Activated CD4-positive, alpha-beta memory T cell treated with anti-CD3 and anti-CD28 coated beads for 36 hours (primary cell): Measurements from ENCODE around the gene FREM2. TPM values are rescaled to one million over a fixed set of nuclear protein-coding genes. Genes with fewer than 3 reads are reported as not detected.

Source experiments
- CTCF ChIA-PET: fragments of 350-600 bp; sonication (Branson Sonifier 250); formaldehyde crosslinking; loops from one replicate; lab custom pipeline; 2021; ENCODE audit warnings: antibody characterized with exemption, inconsistent platforms; lab: Charles Lee
- POLR2A ChIA-PET: fragments of 350-600 bp; sonication (Branson Sonifier 250); formaldehyde crosslinking; loops from one replicate; lab custom pipeline; 2021; ENCODE audit warnings: antibody characterized with exemption; lab: Charles Lee
- DNase-seq: peaks from one replicate; pipeline ENCODE4 v3.0.0-alpha.2; 2020
- H3K27ac Mint-ChIP-seq: one replicate; pipeline ENCODE4 v1.8.0; 2021; ENCODE audit warnings: mixed read lengths
- H3K27me3 Mint-ChIP-seq: one replicate; pipeline ENCODE4 v1.8.0; 2021; ENCODE audit warnings: mixed read lengths
- H3K36me3 Mint-ChIP-seq: one replicate; pipeline ENCODE4 v1.8.0; 2021; ENCODE audit warnings: mixed read lengths
- H3K4me1 Mint-ChIP-seq: one replicate; pipeline ENCODE4 v1.8.0; 2021; ENCODE audit warnings: low read depth, mixed read lengths
- H3K4me3 Mint-ChIP-seq: one replicate; pipeline ENCODE4 v1.8.0; 2021; ENCODE audit warnings: mild to moderate bottlenecking, mixed read lengths
- H3K9me3 Mint-ChIP-seq: one replicate; pipeline ENCODE4 v1.8.0; 2021; ENCODE audit warnings: mixed read lengths
- intact Hi-C: fragments of 100-400 bp; cut with micrococcal nuclease; formaldehyde crosslinking; loops from one replicate; pipeline ENCODE4 v1.15.1; 2023
- total RNA-seq, 2 experiments: library from RNA; stranded (reverse); gene quantifications; one replicate each; pipeline ENCODE4 v1.2.3, GENCODE V29; 2021

The FREM2 gene
- total RNA-seq, 2 experiments from 2014 or later, result not detected

- intact Hi-C loops, result no loop called here
- H3K9me3 Mint-ChIP-seq, result no peaks in the 10 kb centered on the region
- no peak overlapping the region for H3K27ac Mint-ChIP-seq
- no peaks in the 10 kb centered on the region for H3K36me3 Mint-ChIP-seq
- CTCF ChIA-PET, result no interaction called here
- POLR2A ChIA-PET, result no interaction called here
- H3K4me3 Mint-ChIP-seq, result no peak overlapping the region
- H3K27me3 Mint-ChIP-seq, result peaks cover 4% of the 10 kb centered on the region
- no peaks in the 10 kb centered on the region for H3K4me1 Mint-ChIP-seq
- no peak for DNase-seq
Observed at GRCh38 chr13:38693168-38693567, 6.3 kb downstream of the FREM2 start.

GRCh38 chr13:38693641-38694040 lies 6.8 kb downstream of the FREM2 start:
- ChIA-PET POLR2A (no interaction called here), CTCF (no interaction called here)
- H3K27ac Mint-ChIP-seq, result no peak overlapping the region
- peaks cover 1% of the 10 kb centered on the region for H3K27me3 Mint-ChIP-seq
- no peaks in the 10 kb centered on the region for H3K4me1 Mint-ChIP-seq
- no peaks in the 10 kb centered on the region for H3K9me3 Mint-ChIP-seq
- no peak for DNase-seq
- H3K4me3 Mint-ChIP-seq, result no peak overlapping the region
- no peaks in the 10 kb centered on the region for H3K36me3 Mint-ChIP-seq
- intact Hi-C loops, result no loop called here

GRCh38 chr13:38697197-38697596 lies 10.3 kb downstream of the FREM2 start:
- CTCF ChIA-PET, result interaction anchor here (0.6 kb wide), 1 partner anchor 11 kb away, joined by 3 read pairs; no protein-coding TSS in a partner anchor
- no peak for DNase-seq
- H3K4me3 Mint-ChIP-seq, result no peak overlapping the region
- no peaks in the 10 kb centered on the region for H3K9me3 Mint-ChIP-seq
- H3K36me3 Mint-ChIP-seq, result no peaks in the 10 kb centered on the region
- no peak overlapping the region for H3K27ac Mint-ChIP-seq
- POLR2A ChIA-PET, result no interaction called here
- intact Hi-C loops, result no loop called here
- no peaks in the 10 kb centered on the region for H3K4me1 Mint-ChIP-seq
- peaks cover 1% of the 10 kb centered on the region for H3K27me3 Mint-ChIP-seq

DNA sequence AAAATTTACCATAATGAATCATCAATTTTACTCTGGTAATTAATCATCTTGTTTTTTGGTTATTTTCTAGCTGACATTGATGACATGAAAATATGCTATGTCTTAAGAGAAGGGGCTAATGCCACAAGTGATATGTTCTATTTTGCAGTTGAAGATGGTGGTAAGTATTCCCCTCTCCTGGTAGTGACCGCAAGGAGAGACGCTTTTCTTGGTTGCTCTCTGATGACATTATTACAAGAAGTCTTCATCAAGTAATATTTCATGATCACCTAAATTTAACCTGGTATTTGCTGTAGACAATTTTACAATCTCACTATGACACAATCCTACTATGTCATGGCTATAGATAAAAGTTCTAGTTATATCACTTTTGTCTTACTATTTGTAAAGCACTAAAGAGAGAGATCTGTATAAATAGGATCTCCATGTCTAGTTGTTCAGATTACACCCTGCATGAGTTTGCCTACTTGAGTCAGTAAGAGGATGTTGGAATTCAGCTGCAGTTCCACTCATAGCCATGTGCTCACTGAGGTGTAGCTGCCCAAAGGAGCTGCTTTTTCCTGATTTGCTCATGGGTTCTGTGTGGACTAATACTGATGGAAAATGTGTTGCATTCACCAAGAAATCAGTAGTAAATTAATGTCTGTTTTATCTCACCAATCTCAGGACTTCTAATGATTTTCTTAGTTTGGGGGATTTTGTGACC lies 10.9 kb downstream of the FREM2 start:
- Mint-ChIP-seq H3K36me3 (no peaks in the 10 kb centered on the region), H3K4me1 (no peaks in the 10 kb centered on the region), H3K4me3 (no peak overlapping the region), H3K9me3 (no peaks in the 10 kb centered on the region), H3K27me3 (peaks cover 1% of the 10 kb centered on the region), H3K27ac (no peak overlapping the region)
- intact Hi-C loops, result no loop called here
- CTCF ChIA-PET, result interaction anchor here (0.6 kb wide), 1 partner anchor 12 kb away, joined by 3 read pairs; no protein-coding TSS in a partner anchor
- POLR2A ChIA-PET, result no interaction called here
- no peak for DNase-seq

- DNase-seq, result no peak
- no peaks in the 10 kb centered on the region for H3K4me1 Mint-ChIP-seq
- no peak overlapping the region for H3K27ac Mint-ChIP-seq
- H3K36me3 Mint-ChIP-seq, result no peaks in the 10 kb centered on the region
- POLR2A ChIA-PET, result no interaction called here
- CTCF ChIA-PET, result no interaction called here
- no peaks in the 10 kb centered on the region for H3K9me3 Mint-ChIP-seq
- H3K4me3 Mint-ChIP-seq, result no peak overlapping the region
- peaks cover 1% of the 10 kb centered on the region for H3K27me3 Mint-ChIP-seq
- intact Hi-C loops, result no loop called here
Observed at GRCh38 chr13:38700051-38700450, 13.2 kb downstream of the FREM2 start.

DNA sequence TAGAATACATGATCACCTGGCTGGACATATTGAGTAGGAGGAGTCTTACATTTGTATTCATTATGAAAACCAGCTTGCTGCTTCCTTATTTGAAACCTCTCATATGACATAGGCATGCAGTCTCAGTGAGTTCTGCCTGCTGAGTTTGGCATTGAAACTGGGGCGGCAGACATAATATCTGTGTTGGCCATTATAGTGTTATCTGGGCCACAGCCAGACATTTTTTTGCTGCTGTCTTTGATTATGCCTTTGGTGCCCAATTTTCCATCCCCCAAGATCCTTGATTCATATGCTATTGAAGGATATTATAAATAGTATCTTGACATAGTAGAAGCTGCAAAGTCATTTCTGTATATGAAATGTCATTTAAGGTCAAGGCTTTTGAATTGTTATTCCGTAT lies 15.8 kb downstream of the FREM2 start:
- no peak for DNase-seq
- intact Hi-C loops, result no loop called here
- POLR2A ChIA-PET, result interaction anchor here (0.6 kb wide), 1 partner anchor 63 kb away, joined by 3 read pairs; no protein-coding TSS in a partner anchor
- no peak overlapping the region for H3K27ac Mint-ChIP-seq
- H3K36me3 Mint-ChIP-seq, result no peaks in the 10 kb centered on the region
- CTCF ChIA-PET, result no interaction called here
- no peak overlapping the region for H3K4me3 Mint-ChIP-seq
- no peaks in the 10 kb centered on the region for H3K4me1 Mint-ChIP-seq
- H3K9me3 Mint-ChIP-seq, result no peaks in the 10 kb centered on the region
- no peaks in the 10 kb centered on the region for H3K27me3 Mint-ChIP-seq

GRCh38 chr13:38703255-38703654 lies 16.4 kb downstream of the FREM2 start:
- no peak for DNase-seq
- intact Hi-C loops, result no loop called here
- H3K27ac Mint-ChIP-seq, result no peak overlapping the region
- H3K9me3 Mint-ChIP-seq, result no peaks in the 10 kb centered on the region
- POLR2A ChIA-PET, result no interaction called here
- CTCF ChIA-PET, result no interaction called here
- no peaks in the 10 kb centered on the region for H3K27me3 Mint-ChIP-seq
- H3K36me3 Mint-ChIP-seq, result no peaks in the 10 kb centered on the region
- no peaks in the 10 kb centered on the region for H3K4me1 Mint-ChIP-seq
- H3K4me3 Mint-ChIP-seq, result no peak overlapping the region

- ChIA-PET CTCF (no interaction called here), POLR2A (no interaction called here)
- intact Hi-C loops, result no loop called here
- no peaks in the 10 kb centered on the region for H3K27me3 Mint-ChIP-seq
- no peaks in the 10 kb centered on the region for H3K9me3 Mint-ChIP-seq
- H3K4me3 Mint-ChIP-seq, result no peak overlapping the region
- no peak overlapping the region for H3K27ac Mint-ChIP-seq
- no peak for DNase-seq
- no peaks in the 10 kb centered on the region for H3K36me3 Mint-ChIP-seq
- H3K4me1 Mint-ChIP-seq, result no peaks in the 10 kb centered on the region
Observed at GRCh38 chr13:38705365-38705764, 18.5 kb downstream of the FREM2 start.

DNA sequence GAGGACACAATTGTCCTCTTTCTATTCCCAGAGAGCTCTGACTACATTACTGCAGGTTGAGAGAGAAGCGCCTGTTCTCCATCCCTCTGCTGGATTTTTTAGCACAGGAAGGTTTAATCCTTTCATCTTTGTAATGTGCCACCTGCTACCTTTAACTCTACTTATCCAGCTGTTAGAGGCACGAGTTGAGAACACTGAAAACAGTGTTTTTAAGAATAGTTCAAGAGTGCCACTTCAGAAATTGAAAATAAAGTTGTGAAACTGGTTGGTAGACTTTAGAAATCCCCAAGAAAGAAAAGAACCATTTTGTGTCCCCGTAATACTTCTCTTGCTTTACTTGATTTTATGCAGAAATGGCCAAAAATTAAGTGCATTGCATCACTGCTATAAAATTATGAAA lies 20.6 kb downstream of the FREM2 start:
- Mint-ChIP-seq H3K4me3 (no peak overlapping the region), H3K36me3 (no peaks in the 10 kb centered on the region), H3K4me1 (no peaks in the 10 kb centered on the region), H3K27ac (no peak overlapping the region), H3K27me3 (no peaks in the 10 kb centered on the region), H3K9me3 (no peaks in the 10 kb centered on the region)
- POLR2A ChIA-PET, result no interaction called here
- intact Hi-C loops, result no loop called here
- no peak for DNase-seq
- CTCF ChIA-PET, result interaction anchor here (0.6 kb wide), 2 partner anchors 152 to 186 kb away, joined by 3 to 5 read pairs; no protein-coding TSS in a partner anchor

GRCh38 chr13:38713046-38713445 lies 26.2 kb downstream of the FREM2 start:
- no peak overlapping the region for H3K4me3 Mint-ChIP-seq
- H3K9me3 Mint-ChIP-seq, result no peaks in the 10 kb centered on the region
- H3K36me3 Mint-ChIP-seq, result no peaks in the 10 kb centered on the region
- POLR2A ChIA-PET, result no interaction called here
- no peaks in the 10 kb centered on the region for H3K4me1 Mint-ChIP-seq
- H3K27ac Mint-ChIP-seq, result no peak overlapping the region
- DNase-seq, result no peak
- H3K27me3 Mint-ChIP-seq, result no peaks in the 10 kb centered on the region
- intact Hi-C loops, result no loop called here
- CTCF ChIA-PET, result no interaction called here

DNA sequence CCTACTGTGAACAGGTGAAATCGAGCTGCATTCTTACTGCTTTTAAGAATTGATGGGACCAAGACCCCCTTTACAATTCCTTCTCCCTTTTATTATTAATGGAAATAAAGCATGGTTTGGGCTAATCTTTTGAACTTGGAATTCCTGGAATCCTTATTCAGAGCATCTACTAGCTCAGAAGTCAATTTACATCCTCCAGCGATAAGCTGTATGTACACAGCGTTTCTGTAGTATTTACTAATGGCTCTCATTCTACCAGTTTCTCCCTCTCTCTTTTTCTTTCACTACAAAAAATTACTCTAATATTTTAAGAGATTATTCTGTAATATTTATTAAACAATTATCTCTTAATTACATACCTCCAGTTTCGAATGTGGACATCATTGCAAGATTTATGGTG lies 31.5 kb downstream of the FREM2 start:
- peaks cover 5% of the 10 kb centered on the region for H3K27me3 Mint-ChIP-seq
- DNase-seq, result no peak
- intact Hi-C loops, result no loop called here
- no peaks in the 10 kb centered on the region for H3K9me3 Mint-ChIP-seq
- no peak overlapping the region for H3K27ac Mint-ChIP-seq
- H3K36me3 Mint-ChIP-seq, result no peaks in the 10 kb centered on the region
- ChIA-PET CTCF (no interaction called here), POLR2A (interaction anchor here (0.5 kb wide), 1 partner anchor 41 kb away, joined by 3 read pairs; no protein-coding TSS in a partner anchor)
- H3K4me1 Mint-ChIP-seq, result no peaks in the 10 kb centered on the region
- H3K4me3 Mint-ChIP-seq, result no peak overlapping the region

GRCh38 chr13:38730332-38730731 lies 43.5 kb downstream of the FREM2 start:
- no peaks in the 10 kb centered on the region for H3K9me3 Mint-ChIP-seq

GRCh38 chr13:38733146-38733545 lies 46.3 kb downstream of the FREM2 start:
- H3K4me1 Mint-ChIP-seq, result no peaks in the 10 kb centered on the region
- H3K4me3 Mint-ChIP-seq, result no peak overlapping the region
- peaks cover 3% of the 10 kb centered on the region for H3K27me3 Mint-ChIP-seq
- DNase-seq, result no peak
- intact Hi-C loops, result no loop called here
- ChIA-PET CTCF (no interaction called here), POLR2A (no interaction called here)
- no peaks in the 10 kb centered on the region for H3K9me3 Mint-ChIP-seq
- no peak overlapping the region for H3K27ac Mint-ChIP-seq
- no peaks in the 10 kb centered on the region for H3K36me3 Mint-ChIP-seq

More at GRCh38 chr13:38730332-38730731, 43.5 kb downstream of the FREM2 start:
- Mint-ChIP-seq H3K36me3 (no peaks in the 10 kb centered on the region), H3K4me3 (no peak overlapping the region), H3K27me3 (peaks cover 2% of the 10 kb centered on the region), H3K27ac (no peak overlapping the region), H3K4me1 (no peaks in the 10 kb centered on the region)
- DNase-seq, result no peak
- POLR2A ChIA-PET, result no interaction called here
- CTCF ChIA-PET, result no interaction called here
- intact Hi-C loops, result no loop called here
